GM18505 (cell line): ENCODE data around the gene UNC79.
"Not testable (repeated sequence)": the region's sequence is repeated elsewhere in the genome, so short reads cannot be mapped to it uniquely, and the experiment has no call there.

Experiments used
- ATAC-seq: cut with Tn5 transposase; IDR thresholded peaks from one replicate; pipeline ENCODE4 v1.9.1; 2021; ENCODE audit not compliant: unreplicated experiment
- POLR2A ChIP-seq: IDR thresholded peaks from 4 replicates; pipeline ENCODE4 v1.6.1; 2011; ENCODE audit warnings: borderline replicate concordance; ENCODE audit not compliant: insufficient read depth, insufficient read length; ENCODE audit errors: extremely low read depth

The UNC79 gene

GRCh38 chr14:93520053-93520607, 89.4 kb downstream of the UNC79 start:
- no peak for ATAC-seq
- TF ChIP-seq POLR2A = no peak

GRCh38 chr14:93522221-93522620, 91.5 kb downstream of the UNC79 start:
- no peak for ATAC-seq
- no peak for TF ChIP-seq POLR2A

DNA sequence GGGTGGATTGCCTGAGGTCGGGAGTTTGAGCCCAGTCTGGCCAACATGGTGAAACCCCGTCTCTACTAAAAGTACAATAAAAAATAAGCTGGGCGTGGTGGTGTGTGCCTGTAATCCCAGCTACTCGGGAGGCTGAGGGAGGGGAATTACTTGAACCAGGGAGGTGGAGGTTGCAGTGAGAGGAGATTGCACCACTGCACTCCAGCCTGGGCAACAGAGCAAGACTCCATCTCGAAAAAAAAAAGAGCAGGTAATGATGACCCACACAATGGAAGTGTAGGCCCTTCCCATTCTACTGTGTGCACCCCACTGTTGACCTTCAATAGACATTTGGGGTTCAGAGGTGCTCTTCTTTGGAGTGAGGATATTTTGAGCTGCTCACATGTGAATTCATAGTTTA, 94.5 kb downstream of the UNC79 start:
- not testable (repeated sequence) for ATAC-seq

- ATAC-seq = no peak
- no peak for TF ChIP-seq POLR2A
Observed at GRCh38 chr14:93525696-93526451, 95.1 kb downstream of the UNC79 start.

DNA sequence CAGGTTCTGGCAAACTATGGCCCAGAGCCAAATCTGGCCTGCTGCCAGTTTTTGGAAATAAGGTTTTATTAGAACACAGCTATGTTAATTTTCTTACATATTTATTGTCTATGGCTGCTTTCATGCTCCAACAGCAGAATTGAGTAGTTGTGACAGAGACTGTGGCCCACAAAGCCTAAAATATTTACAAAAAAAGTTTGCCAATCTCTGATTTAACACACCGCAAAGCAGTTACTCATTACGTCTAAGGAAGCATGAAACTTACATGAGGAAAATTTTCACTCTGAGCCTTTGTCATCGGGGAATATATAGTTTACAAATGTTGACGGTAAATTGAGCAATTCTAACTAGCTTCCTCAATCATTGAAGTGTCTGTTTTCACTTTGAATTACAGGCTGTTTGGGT, 96.5 kb downstream of the UNC79 start:
- no peak for ATAC-seq
- TF ChIP-seq POLR2A = no peak

GRCh38 chr14:93528884-93529558, 98.3 kb downstream of the UNC79 start:
- no peak for ATAC-seq
- TF ChIP-seq POLR2A = no peak

DNA sequence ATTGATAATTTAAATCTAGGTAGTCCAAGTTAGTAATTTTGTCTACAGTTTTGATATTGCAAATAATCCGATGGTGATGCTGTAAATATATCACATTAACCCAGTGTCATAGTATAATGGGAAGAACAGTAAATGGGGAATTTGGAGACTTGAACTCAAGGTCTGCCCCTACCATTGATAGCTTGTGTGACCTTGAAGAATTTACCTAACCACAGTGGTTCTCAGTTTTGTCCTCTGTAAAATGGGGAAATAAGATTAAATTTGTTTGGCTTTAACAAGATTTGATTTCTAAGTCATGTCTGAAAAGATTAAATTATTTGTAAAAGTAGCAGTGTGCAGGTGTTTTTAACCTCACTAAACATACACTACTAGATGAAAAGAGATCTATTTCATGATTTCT, 100.9 kb downstream of the UNC79 start:
- no peak for TF ChIP-seq POLR2A
- no peak for ATAC-seq

GRCh38 chr14:93532541-93532940, 101.8 kb downstream of the UNC79 start:
- TF ChIP-seq POLR2A = no peak

DNA sequence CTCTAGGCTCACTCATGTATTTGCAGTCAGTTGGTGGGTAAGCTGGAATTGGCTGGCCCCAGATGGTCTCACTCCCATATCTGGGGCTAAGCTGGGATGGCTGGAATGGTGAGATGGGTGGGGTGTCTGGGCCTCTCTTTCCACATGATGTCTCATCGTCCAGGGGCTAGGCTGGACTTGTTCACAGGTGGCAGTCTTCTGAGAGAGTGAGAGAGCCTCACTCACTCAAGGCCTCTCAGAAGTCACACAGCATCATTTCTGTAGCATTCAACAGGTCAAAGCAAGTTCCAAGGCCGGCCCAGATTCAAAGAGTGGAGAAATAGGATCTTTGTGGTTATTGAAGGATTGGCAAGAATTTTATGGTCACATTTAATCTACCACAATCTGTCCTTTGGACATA, 102.7 kb downstream of the UNC79 start:
- ATAC-seq = peak; percentile 30
- TF ChIP-seq POLR2A = no peak

More at GRCh38 chr14:93532541-93532940, 101.8 kb downstream of the UNC79 start:
- no peak for ATAC-seq

GRCh38 chr14:93533842-93534241, 103.1 kb downstream of the UNC79 start:
- peak; percentile 91 for ATAC-seq
- no peak for TF ChIP-seq POLR2A

DNA sequence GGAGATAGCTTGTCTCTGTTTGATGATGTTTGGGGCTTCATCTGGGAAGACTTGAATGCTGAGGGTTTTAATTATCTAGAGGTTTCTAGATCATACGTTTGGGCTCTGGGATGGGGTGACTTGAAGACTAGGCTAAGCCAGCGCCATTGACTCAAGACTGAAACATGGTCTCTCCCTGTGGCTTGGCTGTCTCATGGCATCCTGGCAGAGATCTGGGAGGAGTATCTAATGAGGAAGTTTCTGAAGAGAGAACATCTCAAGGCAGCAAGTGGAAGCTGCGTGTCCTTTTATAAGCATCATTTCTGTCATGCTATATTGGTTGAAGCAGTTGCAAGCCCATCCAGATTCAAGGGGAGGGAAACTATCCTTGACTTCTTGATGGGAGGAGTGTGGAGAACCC, 104.8 kb downstream of the UNC79 start:
- ATAC-seq = no peak
- no peak for TF ChIP-seq POLR2A

GRCh38 chr14:93536945-93537344, 106.2 kb downstream of the UNC79 start:
- ATAC-seq = no peak
- TF ChIP-seq POLR2A = no peak

DNA sequence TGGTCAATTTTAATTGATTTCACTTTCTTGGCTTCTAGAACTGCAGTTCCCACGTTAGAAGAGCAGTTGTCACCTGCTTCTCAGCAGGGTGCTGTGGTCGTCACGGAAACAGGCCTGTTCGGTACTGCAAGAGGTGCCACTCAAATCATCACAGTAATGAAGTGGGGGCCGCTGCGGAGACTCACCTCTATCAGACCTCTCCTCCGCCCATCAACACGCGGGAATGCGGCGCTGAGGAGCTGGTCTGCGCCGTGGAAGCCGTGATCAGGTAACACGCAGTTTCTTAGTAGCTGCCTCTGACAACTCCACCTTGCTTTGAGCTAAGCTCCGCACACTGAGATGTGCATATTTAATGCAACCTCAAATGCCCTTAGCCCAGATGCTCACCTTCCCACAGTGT, 107.2 kb downstream of the UNC79 start:
- ATAC-seq = no peak
- TF ChIP-seq POLR2A = no peak

DNA sequence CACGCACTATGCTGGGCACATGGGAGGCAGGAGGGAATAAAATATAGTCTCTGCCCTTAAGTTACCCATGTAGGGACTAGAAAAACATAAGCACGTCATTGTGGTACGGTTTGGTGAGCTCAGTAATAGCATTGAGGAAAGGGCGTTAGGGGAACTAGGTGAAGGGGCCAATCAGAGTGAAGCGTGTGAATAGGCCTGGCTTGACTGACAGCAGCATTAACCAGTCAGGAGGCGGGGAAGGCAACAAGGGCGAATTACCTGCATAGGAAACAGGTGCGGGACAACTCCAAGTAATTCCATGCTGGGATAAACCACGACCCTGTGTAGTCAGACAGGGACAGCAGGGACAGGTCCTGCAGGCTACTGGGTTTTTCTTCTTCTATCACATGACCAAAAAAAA, 107.7 kb downstream of the UNC79 start:
- ATAC-seq = no peak
- no peak for TF ChIP-seq POLR2A
